Endothelial cell (in vitro differentiated cells): ENCODE results near the gene DNAJC13. TPM values are rescaled to one million over a fixed set of nuclear protein-coding genes. Genes with fewer than 3 reads are reported as not detected.
"Not testable (repeated sequence)": the region's sequence is repeated elsewhere in the genome, so short reads cannot be mapped to it uniquely, and the experiment has no call there.

ENCODE experiments used
- DNase-seq: peaks from one replicate; pipeline ENCODE4 v3.0.0; 2021; ENCODE audit warnings: low spot score
- H3K27ac Mint-ChIP-seq: one replicate; pipeline ENCODE4 v1.8.0; 2021; ENCODE audit warnings: mixed read lengths, inconsistent platforms; ENCODE audit not compliant: unreplicated experiment
- H3K27me3 Mint-ChIP-seq: one replicate; pipeline ENCODE4 v1.8.0; 2021; ENCODE audit warnings: mild to moderate bottlenecking, moderate library complexity, mixed read lengths, inconsistent platforms; ENCODE audit not compliant: unreplicated experiment
- H3K36me3 Mint-ChIP-seq: one replicate; pipeline ENCODE4 v1.8.0; 2021; ENCODE audit warnings: mild to moderate bottlenecking, low read depth, mixed read lengths, inconsistent platforms; ENCODE audit not compliant: unreplicated experiment
- H3K4me1 Mint-ChIP-seq: one replicate; pipeline ENCODE4 v1.8.0; 2021; ENCODE audit warnings: mild to moderate bottlenecking, mixed read lengths, inconsistent platforms; ENCODE audit not compliant: unreplicated experiment
- H3K4me3 Mint-ChIP-seq: one replicate; pipeline ENCODE4 v1.8.0; 2021; ENCODE audit warnings: mild to moderate bottlenecking, mixed read lengths, inconsistent platforms; ENCODE audit not compliant: unreplicated experiment
- H3K9me3 Mint-ChIP-seq: one replicate; pipeline ENCODE4 v1.8.0; 2021; ENCODE audit warnings: mixed read lengths, inconsistent platforms; ENCODE audit not compliant: unreplicated experiment
- CTCF ChIP-seq: fragments of 200-600 bp; sonication (generic); IDR thresholded peaks from one replicate; pipeline ENCODE4 v1.5.0; 2021; ENCODE audit warnings: antibody characterized with exemption; ENCODE audit not compliant: unreplicated experiment
- long read RNA-seq: library from polyadenylated mRNA; unstranded; transcript quantifications from one replicate; pipeline ENCODE4 v2.0.0, GENCODE V29; 2020; ENCODE audit not compliant: unreplicated experiment
- total RNA-seq: library from RNA; stranded (reverse); fragmentation: NEBNext Ultra II Directional; extraction: Animal tissue kit (Norgen Biotek cat#: 25700); gene quantifications from one replicate; pipeline ENCODE4 v1.2.1, GENCODE V29; 2021; ENCODE audit not compliant: unreplicated experiment

The DNAJC13 gene
- total RNA-seq, result 50.4 TPM
- long read RNA-seq, partial matches to known transcripts, result 1 of 1 reads
- long read RNA-seq, other reads (novel, unspliced or antisense), result 0 of 1 reads

GRCh38 chr3:132416807-132417694, at the start of gene DNAJC13:
DNAJC13 (plus strand) TSS chr3:132417502; CDS start chr3:132434551, 17,049 bp downstream.
- Mint-ChIP-seq H3K4me3 (peak within 1 kb of the TSS; percentile 97), H3K27me3 (peaks cover 7% of the 10 kb centered on the region), H3K27ac (peak within 1 kb of the TSS; percentile 96), H3K9me3 (no peaks in the 10 kb centered on the region), H3K36me3 (peaks cover 7% of the 10 kb centered on the region), H3K4me1 (peaks cover 21% of the 10 kb centered on the region)
- peak; percentile 84 for DNase-seq
- TF ChIP-seq CTCF, result no peak

GRCh38 chr3:132368515-132368914, 48.8 kb upstream of the DNAJC13 start:
- no peak for TF ChIP-seq CTCF
- DNase-seq, result no peak
- no peak overlapping the region for H3K4me3 Mint-ChIP-seq
- H3K9me3 Mint-ChIP-seq, result no peaks in the 10 kb centered on the region
- H3K27ac Mint-ChIP-seq, result no peak overlapping the region
- H3K36me3 Mint-ChIP-seq, result no peaks in the 10 kb centered on the region
- H3K4me1 Mint-ChIP-seq, result no peaks in the 10 kb centered on the region
- no peaks in the 10 kb centered on the region for H3K27me3 Mint-ChIP-seq

GRCh38 chr3:132368962-132369361, 48.3 kb upstream of the DNAJC13 start:
- H3K27me3 Mint-ChIP-seq, result no peaks in the 10 kb centered on the region
- no peaks in the 10 kb centered on the region for H3K36me3 Mint-ChIP-seq
- H3K4me3 Mint-ChIP-seq, result no peak overlapping the region
- no peak for TF ChIP-seq CTCF
- H3K9me3 Mint-ChIP-seq, result no peaks in the 10 kb centered on the region
- no peaks in the 10 kb centered on the region for H3K4me1 Mint-ChIP-seq
- H3K27ac Mint-ChIP-seq, result no peak overlapping the region
- DNase-seq, result no peak

GRCh38 chr3:132376945-132377354, 40.4 kb upstream of the DNAJC13 start:
- H3K36me3 Mint-ChIP-seq, H3K4me1 Mint-ChIP-seq, H3K9me3 Mint-ChIP-seq, DNase-seq, H3K27me3 Mint-ChIP-seq: not testable (repeated sequence)
- Mint-ChIP-seq H3K4me3 (peak overlapping the region; percentile 82), H3K27ac (peak overlapping the region; percentile 24)

- H3K4me1 Mint-ChIP-seq, result no peaks in the 10 kb centered on the region
- no peaks in the 10 kb centered on the region for H3K27me3 Mint-ChIP-seq
- TF ChIP-seq CTCF, result no peak
- no peak overlapping the region for H3K27ac Mint-ChIP-seq
- no peaks in the 10 kb centered on the region for H3K9me3 Mint-ChIP-seq
- no peak for DNase-seq
- H3K4me3 Mint-ChIP-seq, result no peak overlapping the region
- no peaks in the 10 kb centered on the region for H3K36me3 Mint-ChIP-seq
Measured at GRCh38 chr3:132378048-132378762, 39.1 kb upstream of the DNAJC13 start.
